ENCODE results near the gene GNAZ.

GNAZ gene

DNA sequence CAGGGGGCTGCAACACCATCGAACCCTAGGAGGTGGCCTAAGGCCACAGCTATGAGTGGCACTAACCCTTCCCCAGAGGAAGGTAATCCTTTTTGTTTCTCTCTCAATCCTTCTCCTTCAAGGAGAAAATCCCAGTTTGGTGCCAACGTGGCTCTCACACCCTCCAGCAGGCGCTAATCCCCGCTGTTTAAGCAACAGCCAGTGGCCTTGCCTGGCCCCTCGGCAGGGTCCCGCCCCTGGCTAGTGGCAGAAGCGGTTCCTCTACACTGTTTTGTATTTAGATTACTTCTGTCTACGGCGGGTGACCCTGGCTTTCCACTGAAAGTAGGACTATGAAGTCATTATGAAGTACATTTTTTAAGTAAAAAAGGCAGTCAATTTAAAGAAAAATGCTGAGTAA, 15.5 kb downstream of the GNAZ start:
- TF ChIP-seq GATA3 (IDR thresholded peaks at IDR 0.05; ENCODE audit: low read depth, low read length) (no peak), GATA2 (IDR thresholded peaks at IDR 0.05; ENCODE audit: low read depth, low read length) (no peak)

DNA sequence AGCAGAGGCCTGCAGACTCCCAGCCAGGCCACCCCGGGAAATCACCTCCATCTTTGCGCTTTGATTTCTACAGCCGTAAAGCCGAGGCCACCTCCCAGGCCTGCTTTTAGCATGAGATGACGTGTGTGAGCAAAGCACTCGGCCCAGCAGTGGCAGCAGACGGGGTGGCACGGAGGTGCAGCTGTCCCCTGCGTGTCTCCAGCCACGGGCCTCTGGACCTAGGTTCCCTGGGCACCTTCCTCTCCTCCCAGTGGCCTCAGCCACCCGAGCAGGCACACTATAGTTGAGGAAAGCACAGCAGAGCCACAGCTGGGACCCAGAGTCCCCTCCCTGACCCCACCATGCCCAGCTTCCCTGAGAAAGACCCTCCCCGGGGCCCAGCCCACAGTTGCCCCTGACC, 15.9 kb downstream of the GNAZ start:
- no peak for TF ChIP-seq GATA2 (IDR thresholded peaks at IDR 0.05; ENCODE audit: low read depth, low read length)
- no peak for TF ChIP-seq GATA3 (IDR thresholded peaks at IDR 0.05; ENCODE audit: low read depth, low read length)

DNA sequence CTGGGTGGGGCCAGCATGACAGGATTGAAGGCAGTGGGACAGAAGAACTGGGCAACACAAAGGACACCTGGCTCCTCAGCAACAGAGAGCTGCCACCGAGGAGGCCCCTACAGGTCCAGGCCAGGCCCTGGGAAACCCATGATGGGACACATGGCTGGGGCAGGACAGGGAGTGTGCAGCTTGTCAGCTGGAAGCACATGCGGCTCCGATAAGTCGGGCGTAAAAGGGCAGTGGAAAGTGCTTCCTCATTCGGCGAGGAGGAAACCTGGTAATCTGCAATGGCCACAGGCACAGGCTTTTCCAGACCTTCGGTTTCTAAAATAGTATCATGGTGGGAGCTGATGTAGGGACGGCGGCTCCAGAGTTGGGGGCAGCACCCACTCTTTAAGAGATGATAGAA, 16.5 kb downstream of the GNAZ start:
- TF ChIP-seq GATA3 (IDR thresholded peaks at IDR 0.05; ENCODE audit: low read depth, low read length) (no peak), GATA2 (IDR thresholded peaks at IDR 0.05; ENCODE audit: low read depth, low read length) (no peak)

DNA sequence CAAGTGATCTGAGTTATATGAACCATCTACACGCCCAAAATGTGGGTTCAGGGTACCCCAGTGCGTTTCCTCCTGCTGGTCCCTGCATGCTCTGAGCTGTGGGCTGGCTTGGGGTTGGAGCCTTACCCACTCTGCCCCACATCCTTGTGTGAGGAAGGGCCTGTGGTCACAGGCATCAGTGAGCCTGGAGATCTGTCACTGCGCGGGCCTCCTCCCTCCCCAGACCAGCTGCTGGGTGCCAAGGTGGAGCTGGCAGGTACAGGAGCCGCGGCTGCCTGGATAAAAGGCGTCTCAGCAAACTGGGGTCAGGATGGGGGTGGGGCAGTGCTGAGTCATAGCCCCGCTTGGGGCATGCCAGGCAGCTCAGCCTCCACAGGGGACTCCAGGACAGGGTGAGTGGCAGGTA, 17.9 kb downstream of the GNAZ start:
- TF ChIP-seq GATA3 (IDR thresholded peaks at IDR 0.05; ENCODE audit: low read depth, low read length) = no peak
- no peak for TF ChIP-seq GATA2 (IDR thresholded peaks at IDR 0.05; ENCODE audit: low read depth, low read length)

DNA sequence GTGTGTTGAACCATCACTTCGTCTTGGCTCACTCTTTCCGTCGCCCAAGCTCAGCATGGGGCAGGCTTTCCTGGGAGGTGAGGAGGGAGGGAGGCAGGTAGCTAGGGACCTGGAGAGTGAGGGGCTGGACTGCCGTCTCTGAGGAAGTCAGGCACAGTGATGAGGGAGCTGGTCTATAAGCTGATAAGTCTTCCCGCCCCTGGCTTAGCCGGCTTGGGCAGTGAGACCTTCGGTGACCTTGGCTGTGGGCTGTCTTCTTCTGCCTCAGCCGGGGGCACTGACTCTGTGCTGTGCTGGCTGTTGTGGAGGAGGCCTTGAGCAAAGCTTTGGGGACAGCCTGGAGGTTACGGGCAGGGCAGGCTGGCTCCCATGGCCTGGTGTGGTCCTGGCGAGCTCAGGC, 18.7 kb downstream of the GNAZ start:
- TF ChIP-seq GATA3 (IDR thresholded peaks at IDR 0.05; ENCODE audit: low read depth, low read length) = no peak
- no peak for TF ChIP-seq GATA2 (IDR thresholded peaks at IDR 0.05; ENCODE audit: low read depth, low read length)

DNA sequence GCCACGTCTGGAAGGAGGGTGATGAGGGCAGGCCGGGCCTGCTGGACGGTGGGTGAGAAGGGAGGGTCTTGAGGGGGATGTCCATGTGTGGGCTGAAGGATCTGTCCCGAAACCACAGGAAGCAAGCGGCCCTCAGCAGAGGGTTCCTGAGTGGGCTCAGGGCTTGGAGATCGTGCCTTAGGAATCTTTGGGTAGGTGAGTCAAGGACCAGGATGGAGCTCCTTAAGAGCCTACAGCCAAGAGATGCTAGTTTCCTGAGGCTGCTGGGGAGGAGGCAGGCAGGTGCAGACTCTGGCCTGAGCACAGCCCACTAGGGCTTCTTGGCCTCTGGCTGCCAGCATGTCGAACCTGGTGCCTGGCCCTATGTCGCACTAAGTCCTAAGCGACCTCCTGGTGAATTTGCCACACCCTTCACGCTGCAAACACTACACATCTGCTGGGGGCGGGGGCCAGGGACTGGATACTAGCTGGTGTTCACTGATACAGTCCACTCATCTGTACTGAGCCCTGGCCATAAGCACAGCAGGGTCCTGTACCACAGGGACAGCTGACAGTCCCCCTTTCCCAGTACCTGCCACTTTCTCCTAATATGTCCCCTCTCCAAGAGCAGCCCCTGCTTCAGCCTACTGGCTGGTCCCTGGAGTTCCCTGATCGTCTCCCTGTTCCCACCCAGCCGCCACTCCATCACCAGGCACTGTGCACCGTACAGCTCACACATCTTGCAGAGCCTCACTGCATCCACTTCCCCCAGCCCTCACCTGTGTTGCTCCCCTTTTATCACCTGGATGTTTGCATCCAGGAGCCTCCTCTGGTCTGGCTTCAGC, 19.5 kb downstream of the GNAZ start:
- TF ChIP-seq GATA3 (IDR thresholded peaks at IDR 0.05; ENCODE audit: low read depth, low read length) (no peak), GATA2 (IDR thresholded peaks at IDR 0.05; ENCODE audit: low read depth, low read length) (no peak)

DNA sequence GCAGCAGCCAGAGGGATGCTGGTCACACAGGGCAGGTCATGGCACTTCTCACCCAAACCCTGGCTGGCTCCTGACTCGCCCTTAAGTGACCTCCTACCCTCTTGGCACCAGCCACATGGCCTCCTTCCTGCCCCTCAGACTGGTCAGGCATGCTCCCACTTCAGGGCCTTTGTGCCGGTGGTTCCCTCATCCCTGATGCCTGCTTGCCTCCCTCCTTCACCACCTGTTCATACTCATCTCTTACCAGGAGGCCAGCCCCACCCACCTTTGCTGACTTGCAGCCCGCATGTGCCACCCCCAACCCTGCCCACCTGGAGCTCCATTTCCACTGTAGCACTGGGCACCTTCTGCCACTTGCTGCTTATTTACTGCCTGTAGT, 20.1 kb downstream of the GNAZ start:
- no peak for TF ChIP-seq GATA3 (IDR thresholded peaks at IDR 0.05; ENCODE audit: low read depth, low read length)

DNA sequence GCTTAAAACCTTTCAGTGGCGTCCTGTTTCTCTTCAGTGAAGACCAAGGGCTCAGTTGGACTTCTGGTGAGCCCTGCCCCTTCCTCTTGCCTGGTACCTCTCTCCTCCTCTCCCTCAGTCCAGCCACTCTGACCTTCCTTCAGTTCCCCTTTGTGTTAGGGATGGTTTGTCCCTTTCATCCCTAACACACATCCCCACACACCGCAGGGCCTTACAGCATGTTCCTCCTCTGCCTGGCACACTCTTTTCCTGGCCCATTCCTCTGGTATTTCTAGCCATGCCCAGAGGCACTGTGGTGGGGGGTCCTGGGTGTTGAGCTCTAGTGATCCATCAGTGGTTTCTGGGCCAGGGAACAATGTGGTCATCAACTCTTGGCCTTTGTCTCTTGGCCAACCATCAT, 21.4 kb downstream of the GNAZ start:
- TF ChIP-seq GATA3 (IDR thresholded peaks at IDR 0.05; ENCODE audit: low read depth, low read length) = no peak
- no peak for TF ChIP-seq GATA2 (IDR thresholded peaks at IDR 0.05; ENCODE audit: low read depth, low read length)

DNA sequence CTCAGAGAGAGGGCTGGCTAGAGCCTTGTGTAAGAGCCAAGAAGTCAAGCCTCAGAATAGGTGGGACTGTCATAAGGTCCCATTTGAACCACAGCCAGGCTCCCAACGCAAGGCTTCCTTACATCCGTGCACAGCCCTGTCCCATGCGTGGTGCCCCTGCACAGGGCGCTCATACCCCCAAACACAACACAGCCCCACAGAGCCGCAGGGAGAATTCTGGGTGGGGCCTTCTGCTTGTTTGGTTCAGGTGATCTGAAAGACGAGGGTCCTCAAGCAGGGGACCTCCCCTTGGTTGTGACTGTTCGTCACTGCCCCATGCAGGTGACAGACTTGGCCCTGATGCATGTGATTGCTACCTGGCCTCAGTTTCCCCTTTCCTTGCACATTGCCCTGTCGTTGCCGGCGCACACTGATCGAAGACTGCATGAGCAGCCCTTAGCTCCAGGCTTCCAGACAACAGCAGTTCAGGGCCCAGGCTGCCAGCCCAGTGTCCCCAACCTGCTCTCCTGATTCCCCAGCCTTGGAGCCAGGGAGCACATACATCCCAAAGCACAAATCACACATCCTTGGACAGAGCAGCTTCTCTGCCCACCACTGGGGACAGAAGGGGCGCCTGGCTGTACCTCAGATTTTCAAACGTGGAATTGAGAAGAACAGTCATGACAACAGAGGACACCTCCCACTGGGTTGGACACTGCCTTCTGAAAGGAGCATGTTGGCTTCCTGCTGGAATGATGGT, 22.1 kb downstream of the GNAZ start:
- TF ChIP-seq GATA2 (IDR thresholded peaks at IDR 0.05; ENCODE audit: low read depth, low read length) (no peak), GATA3 (IDR thresholded peaks at IDR 0.05; ENCODE audit: low read depth, low read length) (no peak)

DNA sequence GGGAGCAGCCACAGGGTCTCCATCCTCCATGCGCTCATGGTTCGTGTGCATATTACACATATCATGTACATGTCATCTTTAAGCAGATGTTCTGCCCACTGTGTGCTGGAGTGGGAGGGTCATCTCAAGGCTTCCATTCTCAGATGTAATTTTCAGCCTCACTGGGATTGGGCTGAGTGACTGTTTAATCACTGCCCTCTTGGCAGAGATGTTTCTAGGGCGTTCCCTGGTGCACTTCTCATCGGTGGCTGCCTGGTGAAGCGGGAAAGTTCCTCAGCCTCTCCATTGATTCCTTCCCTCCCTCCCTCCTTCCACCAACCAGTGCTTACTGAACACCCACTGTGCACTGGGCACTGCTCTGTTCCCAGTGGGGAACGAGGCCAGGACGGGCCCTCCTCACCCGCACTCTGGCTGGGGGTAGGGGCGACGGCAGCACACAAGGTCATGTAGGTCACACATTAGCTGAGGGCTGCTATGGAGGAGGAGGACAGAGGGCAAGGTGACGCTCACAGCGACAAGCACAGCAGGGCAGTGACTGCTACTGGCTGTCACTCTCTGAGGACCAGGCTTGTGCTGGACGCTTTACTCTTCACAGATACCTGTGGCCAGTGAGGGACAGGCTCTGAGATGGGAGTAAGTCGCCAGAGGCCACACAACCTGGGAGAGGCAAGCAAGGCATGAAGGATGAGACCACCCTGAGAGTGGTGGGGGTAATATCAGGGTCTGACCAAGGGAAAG, 22.9 kb downstream of the GNAZ start:
- no peak for TF ChIP-seq GATA2 (IDR thresholded peaks at IDR 0.05; ENCODE audit: low read depth, low read length)
- TF ChIP-seq GATA3 (IDR thresholded peaks at IDR 0.05; ENCODE audit: low read depth, low read length) = no peak

DNA sequence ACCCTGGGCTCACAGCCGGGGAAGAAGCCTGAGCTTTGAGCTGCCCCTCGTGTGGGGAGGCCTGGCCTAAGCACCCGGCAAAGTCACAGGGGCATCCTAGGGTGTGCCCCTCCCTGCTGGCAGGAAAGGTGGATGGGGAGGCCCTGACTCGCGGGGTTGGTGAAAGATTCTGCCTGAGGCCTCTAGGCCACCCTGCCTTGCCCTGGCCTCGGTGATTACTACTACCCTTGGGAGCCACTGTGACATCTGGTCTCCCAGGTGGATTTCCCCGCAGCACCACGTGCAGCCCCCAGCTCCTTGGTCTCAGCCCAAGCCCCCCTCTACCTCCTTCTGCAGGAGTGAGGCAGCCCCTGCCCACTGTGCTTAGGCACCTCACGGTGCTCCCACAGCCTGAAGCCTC, 23.9 kb downstream of the GNAZ start:
- TF ChIP-seq GATA3 (IDR thresholded peaks at IDR 0.05; ENCODE audit: low read depth, low read length) = no peak
- TF ChIP-seq GATA2 (IDR thresholded peaks at IDR 0.05; ENCODE audit: low read depth, low read length) = no peak

DNA sequence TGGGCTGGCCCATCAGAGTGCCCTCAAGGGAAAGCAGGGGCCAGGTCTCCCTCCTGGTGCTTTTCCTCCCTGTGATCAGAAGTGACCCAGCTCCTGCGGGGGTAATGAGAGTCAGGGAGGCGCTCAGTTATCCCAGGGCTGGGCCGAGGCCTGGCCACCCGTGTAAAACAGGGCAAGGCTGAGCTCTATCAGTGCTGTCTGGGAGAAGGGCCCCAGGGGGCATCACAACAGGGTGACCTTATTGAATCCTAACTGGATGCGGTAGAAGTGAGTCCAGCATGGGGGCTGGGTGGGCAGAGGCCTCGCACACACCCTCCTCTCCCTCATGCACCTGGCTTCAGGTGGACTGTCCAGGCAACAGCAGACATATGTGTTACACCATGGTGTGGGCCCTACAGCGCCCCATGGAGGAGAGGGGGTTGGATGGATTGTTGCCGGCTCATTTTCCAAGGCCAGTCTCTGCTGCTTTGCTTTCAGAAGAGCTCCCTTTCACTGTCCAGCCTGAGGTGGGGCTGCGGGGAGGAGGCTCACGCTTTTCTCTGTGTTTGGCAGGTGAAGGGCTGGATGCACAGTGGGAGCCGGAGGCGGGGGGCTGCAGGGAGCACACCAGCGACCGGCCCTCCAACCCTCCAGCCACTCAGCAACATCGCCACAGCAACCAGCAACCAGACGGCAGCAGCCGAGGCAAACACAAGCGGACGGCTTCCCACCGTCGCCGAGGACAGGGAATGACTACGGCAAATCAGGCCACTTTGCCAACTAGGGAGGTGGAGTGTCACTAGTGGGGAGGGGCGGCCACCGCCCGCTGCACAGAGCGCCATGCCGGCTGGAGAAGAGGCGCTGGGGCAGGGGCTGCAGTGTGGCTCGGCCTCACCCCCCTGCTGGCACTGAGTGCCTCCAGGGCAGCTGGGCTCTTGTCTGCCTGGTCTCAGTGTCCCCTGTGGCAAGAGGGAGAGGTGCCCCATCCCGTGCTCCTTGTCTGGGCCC, 24.7 kb downstream of the GNAZ start:
- no peak for TF ChIP-seq GATA2 (IDR thresholded peaks at IDR 0.05; ENCODE audit: low read depth, low read length)
- no peak for TF ChIP-seq GATA3 (IDR thresholded peaks at IDR 0.05; ENCODE audit: low read depth, low read length)

DNA sequence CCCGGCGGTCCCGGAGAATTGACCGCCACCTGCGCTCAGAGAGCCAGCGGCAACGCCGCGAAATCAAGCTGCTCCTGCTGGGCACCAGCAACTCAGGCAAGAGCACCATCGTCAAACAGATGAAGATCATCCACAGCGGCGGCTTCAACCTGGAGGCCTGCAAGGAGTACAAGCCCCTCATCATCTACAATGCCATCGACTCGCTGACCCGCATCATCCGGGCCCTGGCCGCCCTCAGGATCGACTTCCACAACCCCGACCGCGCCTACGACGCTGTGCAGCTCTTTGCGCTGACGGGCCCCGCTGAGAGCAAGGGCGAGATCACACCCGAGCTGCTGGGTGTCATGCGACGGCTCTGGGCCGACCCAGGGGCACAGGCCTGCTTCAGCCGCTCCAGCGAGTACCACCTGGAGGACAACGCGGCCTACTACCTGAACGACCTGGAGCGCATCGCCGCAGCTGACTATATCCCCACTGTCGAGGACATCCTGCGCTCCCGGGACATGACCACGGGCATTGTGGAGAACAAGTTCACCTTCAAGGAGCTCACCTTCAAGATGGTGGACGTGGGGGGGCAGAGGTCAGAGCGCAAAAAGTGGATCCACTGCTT, 25.5 kb downstream of the GNAZ start:
- TF ChIP-seq GATA2 (IDR thresholded peaks at IDR 0.05; ENCODE audit: low read depth, low read length) = no peak
- no peak for TF ChIP-seq GATA3 (IDR thresholded peaks at IDR 0.05; ENCODE audit: low read depth, low read length)
